GM06990 (cell line): ENCODE measurements around the gene GSDME.

ENCODE experiments used
- DNase-seq: peaks from one replicate; pipeline ENCODE4 v3.0.0-alpha.2; 2011; ENCODE audit not compliant: insufficient read length; ENCODE audit errors: extremely low read depth
- H3K27me3 ChIP-seq: replicated peaks from 2 replicates; pipeline ENCODE4 v1.6.0; 2011; ENCODE audit warnings: low read length; ENCODE audit not compliant: control insufficient read depth, insufficient read depth
- H3K36me3 ChIP-seq: 2 replicates; pipeline ENCODE4 v1.5.1; 2011; ENCODE audit warnings: low read length; ENCODE audit not compliant: control insufficient read depth, insufficient read depth
- H3K4me3 ChIP-seq: replicated peaks from 2 replicates; pipeline ENCODE4 v1.5.1; 2011; ENCODE audit warnings: low read depth, mild to moderate bottlenecking, control low read depth, low read length
- TF ChIP-seq, protein P1 (sequence below): IDR thresholded peaks from 2 replicates; pipeline ENCODE4 v1.5.1; 2011; ENCODE audit warnings: low read length, control low read depth, mild to moderate bottlenecking, inconsistent platforms; ENCODE audit not compliant: insufficient read depth, poor library complexity, severe bottlenecking

The GSDME gene

DNA sequence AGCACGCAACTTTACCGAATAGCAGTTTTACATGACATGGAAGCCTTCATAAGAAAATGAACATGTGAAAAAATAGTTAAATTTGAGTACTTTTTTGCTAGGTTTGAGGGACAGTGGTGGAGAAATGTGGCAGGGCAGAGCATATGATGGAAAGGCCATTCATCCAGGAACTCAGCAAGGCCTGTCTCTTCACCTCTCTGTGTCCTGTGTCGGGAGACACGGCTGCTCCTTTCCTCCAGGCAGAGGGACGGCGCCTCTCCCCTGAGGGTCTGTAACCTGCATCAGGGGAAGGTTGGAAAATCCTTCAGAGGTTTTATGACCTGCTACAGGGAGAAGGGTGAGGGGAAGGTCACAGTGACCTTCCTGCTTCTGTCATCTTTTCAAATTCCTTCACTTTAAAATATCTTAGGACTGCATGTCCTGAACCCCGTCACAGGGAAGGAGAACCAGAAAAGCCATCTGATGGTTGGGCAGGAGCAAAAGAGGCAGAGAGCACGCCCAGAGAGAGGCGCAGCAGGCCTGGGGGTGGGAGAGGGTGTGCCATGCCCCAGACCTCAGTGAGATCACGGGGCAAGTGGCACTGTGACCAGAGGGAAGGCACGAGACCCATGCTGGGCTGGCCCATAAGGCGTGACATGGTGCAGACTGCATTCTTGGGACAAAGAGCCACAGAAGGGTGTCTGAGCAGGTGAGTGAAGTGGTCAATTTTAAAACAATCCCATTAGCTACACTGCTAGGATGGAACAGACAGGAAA, 44.0 kb downstream of the GSDME start:
- TF ChIP-seq, protein P1, sequence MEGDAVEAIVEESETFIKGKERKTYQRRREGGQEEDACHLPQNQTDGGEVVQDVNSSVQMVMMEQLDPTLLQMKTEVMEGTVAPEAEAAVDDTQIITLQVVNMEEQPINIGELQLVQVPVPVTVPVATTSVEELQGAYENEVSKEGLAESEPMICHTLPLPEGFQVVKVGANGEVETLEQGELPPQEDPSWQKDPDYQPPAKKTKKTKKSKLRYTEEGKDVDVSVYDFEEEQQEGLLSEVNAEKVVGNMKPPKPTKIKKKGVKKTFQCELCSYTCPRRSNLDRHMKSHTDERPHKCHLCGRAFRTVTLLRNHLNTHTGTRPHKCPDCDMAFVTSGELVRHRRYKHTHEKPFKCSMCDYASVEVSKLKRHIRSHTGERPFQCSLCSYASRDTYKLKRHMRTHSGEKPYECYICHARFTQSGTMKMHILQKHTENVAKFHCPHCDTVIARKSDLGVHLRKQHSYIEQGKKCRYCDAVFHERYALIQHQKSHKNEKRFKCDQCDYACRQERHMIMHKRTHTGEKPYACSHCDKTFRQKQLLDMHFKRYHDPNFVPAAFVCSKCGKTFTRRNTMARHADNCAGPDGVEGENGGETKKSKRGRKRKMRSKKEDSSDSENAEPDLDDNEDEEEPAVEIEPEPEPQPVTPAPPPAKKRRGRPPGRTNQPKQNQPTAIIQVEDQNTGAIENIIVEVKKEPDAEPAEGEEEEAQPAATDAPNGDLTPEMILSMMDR = no peak

DNA sequence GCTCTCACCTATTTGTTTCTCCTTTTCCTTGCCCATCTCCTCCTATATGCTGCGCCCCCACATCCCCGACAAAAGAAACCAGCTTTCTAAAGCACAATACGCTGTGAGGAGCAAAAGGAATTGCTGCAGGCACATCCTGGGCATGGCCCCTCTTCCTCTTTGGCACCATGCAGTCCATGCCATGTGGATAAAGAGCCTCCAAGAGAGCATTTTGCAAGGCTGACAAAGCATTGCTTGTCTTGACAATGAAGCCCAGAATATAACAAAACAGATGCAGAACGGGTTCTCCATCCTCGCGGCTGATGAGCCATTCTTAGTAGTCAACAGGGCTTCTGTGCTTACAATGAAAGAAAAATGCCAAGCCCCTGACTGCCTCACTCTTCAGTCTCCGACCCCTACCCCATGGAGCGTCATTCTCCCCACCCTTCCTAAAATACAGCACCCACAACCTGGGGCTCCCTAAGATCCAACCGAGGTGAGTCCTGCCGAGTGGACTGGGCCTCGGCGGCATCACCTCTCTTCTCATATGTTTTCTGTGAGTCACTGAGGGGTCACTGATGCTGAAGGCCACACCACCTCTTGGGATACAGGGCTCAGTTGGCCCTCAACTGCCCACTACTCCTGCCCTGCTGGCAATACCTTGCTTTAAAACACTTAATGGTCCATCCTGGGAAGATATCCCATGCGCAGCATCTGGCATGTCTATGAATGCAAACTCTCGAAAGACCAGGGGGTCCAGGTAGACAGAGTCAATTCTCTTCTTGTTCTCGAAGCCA, 47.5 kb downstream of the GSDME start:
- no peak for DNase-seq
- H3K27me3 ChIP-seq = no peaks in the 10 kb centered on the region
- H3K36me3 ChIP-seq = peaks cover 33% of the 10 kb centered on the region
- TF ChIP-seq, protein P1 = no peak
- H3K4me3 ChIP-seq = no peak overlapping the region

More for the DNA sequence above, 44.0 kb downstream of the GSDME start:
- no peaks in the 10 kb centered on the region for H3K27me3 ChIP-seq
- peaks cover 25% of the 10 kb centered on the region for H3K36me3 ChIP-seq
- H3K4me3 ChIP-seq = no peak overlapping the region
- DNase-seq = no peak

- no peaks in the 10 kb centered on the region for H3K27me3 ChIP-seq
- TF ChIP-seq, protein P1 = no peak
- peaks cover 32% of the 10 kb centered on the region for H3K36me3 ChIP-seq
Measured at GRCh38 chr7:24709051-24709450, 48.2 kb downstream of the GSDME start.

DNA sequence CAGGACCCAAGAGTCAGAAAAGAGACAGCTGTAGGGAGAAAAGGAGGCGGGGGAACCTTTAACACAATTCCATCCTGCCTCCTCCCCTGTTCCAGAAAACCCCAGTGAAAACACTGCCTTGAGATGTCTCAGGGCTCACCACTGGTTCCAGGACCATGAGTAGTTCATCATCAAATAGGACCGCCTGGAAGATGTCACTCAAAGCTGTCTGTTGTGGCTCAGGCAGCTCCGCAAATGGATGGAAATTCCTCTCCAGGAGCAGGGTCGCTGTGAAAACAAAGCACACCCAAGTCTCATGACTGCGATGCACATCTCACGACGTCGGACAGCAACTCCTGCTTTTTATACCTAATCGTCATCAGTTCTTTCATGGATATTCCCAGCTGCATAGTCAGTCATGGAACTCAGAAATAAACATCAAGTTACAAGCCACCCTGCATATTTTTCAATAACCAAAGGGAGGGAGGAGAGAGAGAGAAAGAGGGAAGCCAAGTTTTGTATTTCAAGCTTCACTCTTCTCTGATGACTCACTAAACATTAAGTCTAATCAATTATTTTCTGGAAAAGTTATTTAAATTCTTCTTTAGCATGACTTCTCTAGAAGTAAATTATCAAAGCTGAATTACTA, 49.2 kb downstream of the GSDME start:
- TF ChIP-seq, protein P1 = no peak
- DNase-seq = no peak
- peaks cover 26% of the 10 kb centered on the region for H3K36me3 ChIP-seq

More at GRCh38 chr7:24709051-24709450, 48.2 kb downstream of the GSDME start:
- no peak for DNase-seq
- no peak overlapping the region for H3K4me3 ChIP-seq

GRCh38 chr7:24706211-24707170, 50.8 kb downstream of the GSDME start:
- DNase-seq = no peak
- TF ChIP-seq, protein P1 = no peak
- Histone ChIP-seq H3K4me3 (no peak overlapping the region), H3K36me3 (peaks cover 29% of the 10 kb centered on the region), H3K27me3 (no peaks in the 10 kb centered on the region)

More for the DNA sequence above, 49.2 kb downstream of the GSDME start:
- H3K4me3 ChIP-seq = no peak overlapping the region
- H3K27me3 ChIP-seq = no peaks in the 10 kb centered on the region
